Measurements from ENCODE around the gene TRIP11.
"Not testable (repeated sequence)": the region's sequence is repeated elsewhere in the genome, so short reads cannot be mapped to it uniquely, and the experiment has no call there.

The TRIP11 gene

GRCh38 chr14:92039719-92040430 lies at the start of gene TRIP11:
Gene TRIP11 (minus strand): TSS chr14:92040059. CDS start chr14:92039685, 374 bp downstream.
- DNase-seq: peak; percentile 97

DNA sequence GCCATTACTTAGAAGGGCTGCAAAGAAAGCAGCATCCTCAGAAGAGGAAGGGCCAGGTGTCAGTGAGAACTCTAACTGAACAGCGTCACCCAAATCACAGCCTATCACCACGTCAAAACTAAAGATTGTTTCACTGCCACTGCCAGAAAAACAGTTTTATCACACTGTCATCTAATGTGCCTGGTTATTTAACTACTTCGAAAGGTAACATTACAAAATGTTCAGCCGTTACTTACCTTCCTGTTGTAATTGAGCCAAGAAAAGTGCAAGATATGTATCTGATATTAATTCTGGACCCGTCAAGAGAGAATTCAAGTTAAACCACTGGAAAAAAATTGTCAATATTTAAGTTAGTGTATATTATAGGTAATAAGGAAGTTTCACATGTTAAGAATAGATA lies 48.6 kb upstream of the TRIP11 start:
- no peak for DNase-seq

GRCh38 chr14:92074555-92074954 lies 34.7 kb upstream of the TRIP11 start:
- DNase-seq: no peak

- no peak for DNase-seq
These were observed 18.4 kb upstream of the TRIP11 start for GRCh38 chr14:92058006-92058917.

- no peak for DNase-seq
These were observed 9.9 kb upstream of the TRIP11 start for GRCh38 chr14:92049781-92050180.

- DNase-seq: not testable (repeated sequence)
These were observed 9.4 kb upstream of the TRIP11 start for GRCh38 chr14:92049221-92049620.

GRCh38 chr14:92045904-92046303 lies 6.0 kb upstream of the TRIP11 start:
- DNase-seq: not testable (repeated sequence)

DNA sequence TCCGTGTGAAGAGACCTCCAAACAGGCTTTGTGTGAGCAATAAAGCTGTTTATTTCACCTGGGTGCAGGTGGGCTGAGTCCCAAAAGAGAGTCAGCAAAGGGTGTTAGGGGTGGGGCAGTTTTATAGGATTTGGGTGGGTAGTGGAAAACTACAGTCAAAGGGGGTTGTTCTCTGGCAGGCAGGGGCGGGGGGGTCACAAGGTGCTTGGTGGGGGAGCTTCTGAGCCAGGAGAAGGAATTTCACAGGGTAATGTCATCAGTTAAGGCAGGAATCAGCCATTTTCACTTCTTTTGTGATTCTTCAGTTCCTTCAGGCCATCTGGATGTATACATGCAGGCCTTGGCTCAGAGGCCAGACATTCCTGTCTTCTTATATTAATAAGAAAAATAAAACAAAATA lies 1.9 kb upstream of the TRIP11 start:
- not testable (repeated sequence) for DNase-seq

DNA sequence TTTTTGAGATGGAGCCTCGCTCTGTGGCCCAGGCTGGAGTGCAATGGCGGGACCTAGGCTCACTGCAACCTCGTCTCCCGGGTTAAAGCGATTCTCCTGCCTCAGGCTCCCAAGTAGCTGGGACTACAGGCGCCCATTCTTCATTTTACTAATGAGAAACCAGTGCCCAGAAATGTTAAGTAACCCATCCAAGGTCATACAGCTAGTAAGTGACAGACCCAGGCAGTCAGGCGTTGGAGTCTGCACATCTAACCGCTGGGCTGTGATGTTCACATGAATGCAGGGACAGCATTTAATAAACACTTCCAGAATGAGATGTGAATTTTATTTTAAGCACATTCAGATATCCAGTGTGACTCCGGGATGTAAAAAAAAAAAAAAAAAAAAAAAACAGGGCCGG lies 1.3 kb upstream of the TRIP11 start:
- no peak for DNase-seq

GRCh38 chr14:92040431-92041051 lies 682 bp upstream of the TRIP11 start:
- DNase-seq: peak; percentile 38

DNA sequence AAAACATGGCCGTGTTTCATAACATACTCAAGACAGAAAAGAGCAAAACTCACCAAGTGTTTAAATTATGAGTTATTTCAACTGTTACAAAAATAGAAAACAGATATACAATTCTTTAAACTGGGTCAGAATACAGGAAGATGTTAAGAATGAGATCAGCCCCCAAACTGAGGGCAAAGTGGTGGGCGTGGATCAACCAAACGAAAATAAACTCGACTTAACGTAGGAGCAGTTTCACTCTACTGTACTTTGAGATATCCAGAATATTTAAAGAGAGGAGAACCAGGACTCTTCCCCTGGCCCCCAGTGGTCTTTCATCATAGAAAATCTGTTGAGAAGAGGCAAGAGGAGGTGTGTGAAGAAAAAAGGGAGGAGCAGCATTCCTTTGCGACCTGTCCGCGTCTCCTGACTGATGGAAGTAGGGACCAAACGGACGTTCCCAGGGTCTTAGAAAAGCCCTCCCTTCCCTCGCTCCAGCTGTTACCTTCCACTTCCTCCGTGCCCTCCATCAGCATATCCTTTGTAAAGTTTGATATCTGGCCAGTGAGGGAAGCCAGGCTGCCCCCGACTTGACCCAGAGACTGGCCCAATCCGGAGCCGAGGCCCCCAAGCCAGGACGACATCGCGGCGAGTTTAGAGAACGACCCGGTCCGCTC lies 668 bp downstream of the TRIP11 start:
- peak; percentile 57 for DNase-seq

DNA sequence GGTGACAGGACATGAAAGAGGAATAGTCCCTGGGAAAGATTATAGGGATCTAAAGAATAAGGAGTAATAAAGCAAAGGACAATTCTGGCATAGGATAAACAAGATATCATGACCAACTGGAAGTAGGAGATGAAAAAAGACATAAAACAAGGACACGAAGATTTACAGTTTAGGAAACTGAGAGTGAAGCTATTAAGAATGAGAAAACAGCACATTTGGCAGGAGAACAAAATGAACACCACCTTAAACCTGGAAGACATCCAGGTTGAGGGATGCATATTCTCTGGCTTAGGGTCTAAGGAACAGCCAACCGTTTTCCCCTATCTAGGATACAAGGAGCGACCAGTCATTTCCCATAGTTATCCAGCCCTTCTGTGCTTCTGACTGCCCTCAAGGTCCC lies 1.9 kb downstream of the TRIP11 start:
- no peak for DNase-seq

DNA sequence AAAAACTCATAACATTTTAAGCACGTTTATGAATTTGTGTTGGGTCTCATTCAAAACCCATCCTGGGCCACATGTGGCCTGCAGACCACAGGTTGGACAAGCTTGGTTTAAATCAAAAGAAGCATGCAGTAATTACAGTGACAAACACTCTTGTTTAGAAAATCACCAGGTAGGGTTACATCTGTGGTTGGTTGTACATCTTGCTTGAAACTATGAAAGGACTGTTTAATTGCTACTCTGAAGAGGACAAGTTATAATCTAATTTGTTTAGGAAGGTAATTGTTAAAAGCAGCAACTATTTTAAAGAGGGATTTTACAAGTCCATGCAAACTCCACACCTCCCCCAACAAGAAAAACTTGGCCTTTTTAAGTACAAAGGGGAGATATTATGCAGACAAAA lies 4.0 kb downstream of the TRIP11 start:
- peak; percentile 21 for DNase-seq

DNA sequence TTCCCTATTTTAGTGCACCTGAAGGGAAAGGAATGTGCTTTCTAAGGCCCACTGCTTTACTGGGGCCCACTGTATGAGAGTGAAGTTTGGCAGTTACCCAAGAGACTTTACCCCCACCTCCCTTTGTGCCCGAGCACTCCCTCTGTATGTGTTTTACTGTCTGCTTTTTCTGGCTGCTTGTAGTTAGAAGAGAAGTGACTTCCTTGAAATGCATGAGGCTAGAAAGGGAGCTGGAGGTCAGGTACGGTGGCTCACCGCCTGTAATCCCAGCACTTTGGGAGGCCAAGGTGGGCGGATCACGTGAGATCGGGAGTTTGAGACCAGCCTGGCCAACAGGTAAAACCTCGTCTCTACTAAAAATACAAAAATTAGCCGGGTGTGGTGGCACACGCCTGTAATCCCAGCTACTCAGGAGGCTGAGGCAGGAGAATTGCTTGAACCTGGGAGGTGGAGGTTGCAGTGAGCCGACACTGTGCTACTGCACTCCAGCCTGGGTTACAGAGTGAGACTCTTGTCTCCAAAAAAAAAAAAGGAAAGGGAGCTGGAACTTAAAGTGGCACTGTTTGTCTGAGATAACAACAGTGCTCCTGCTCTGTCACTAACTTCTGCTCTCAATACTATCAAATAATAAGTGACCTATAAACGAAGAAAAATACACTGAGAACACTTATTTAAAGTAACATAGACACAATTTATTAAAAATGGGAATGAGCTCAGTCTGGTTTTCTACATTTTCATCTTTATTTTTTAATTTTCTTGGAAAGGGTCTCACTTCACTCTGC lies 5.8 kb downstream of the TRIP11 start:
- DNase-seq: no peak

DNA sequence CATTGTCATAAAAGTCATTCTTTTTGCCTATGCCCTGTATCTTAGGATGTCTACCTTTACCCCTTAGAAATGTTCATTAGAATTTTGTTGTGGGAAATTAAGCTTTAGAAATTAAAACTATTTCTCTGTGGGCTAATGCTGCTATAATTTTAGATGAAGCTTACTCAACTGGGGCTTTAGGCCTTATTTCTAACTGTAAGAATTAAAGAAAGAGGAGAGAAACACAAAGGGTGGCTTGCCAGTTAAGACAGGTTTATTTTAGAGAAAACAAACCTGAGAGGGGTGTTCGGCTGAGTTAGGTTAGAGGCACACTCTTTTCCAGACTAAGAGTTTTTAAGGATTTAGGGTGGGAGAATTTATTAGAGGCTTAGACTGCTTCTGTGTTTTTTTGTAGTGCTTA lies 6.4 kb downstream of the TRIP11 start:
- DNase-seq: no peak

DNA sequence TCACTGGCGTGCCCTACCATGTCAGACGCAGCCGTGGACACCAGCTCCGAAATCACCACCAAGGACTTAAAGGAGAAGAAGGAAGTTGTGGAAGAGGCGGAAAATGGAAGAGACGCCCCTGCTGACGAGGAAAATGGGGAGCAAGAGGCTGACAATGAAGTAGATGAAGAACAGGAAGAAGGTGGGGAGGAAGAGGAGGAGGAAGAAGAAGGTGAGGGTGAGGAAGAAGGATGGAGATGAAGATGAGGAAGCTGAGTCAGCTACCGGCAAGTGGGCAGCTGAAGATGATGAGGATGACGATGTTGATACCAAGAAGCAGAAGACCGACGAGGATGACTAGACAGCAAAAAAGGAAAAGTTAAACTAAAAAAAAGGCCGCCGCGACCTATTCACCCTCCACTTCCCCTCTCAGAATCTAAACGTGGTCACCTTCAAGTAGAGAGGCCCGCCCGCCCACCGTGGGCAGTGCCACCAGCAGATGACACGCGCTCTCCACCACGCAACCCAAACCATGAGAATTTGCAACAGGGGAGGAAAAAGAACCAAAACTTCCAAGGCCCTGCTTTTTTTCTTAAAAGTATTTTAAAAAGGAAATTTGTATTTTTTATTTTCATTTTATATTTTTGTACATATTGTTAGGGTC lies 13.2 kb downstream of the TRIP11 start:
- no peak for DNase-seq

DNA sequence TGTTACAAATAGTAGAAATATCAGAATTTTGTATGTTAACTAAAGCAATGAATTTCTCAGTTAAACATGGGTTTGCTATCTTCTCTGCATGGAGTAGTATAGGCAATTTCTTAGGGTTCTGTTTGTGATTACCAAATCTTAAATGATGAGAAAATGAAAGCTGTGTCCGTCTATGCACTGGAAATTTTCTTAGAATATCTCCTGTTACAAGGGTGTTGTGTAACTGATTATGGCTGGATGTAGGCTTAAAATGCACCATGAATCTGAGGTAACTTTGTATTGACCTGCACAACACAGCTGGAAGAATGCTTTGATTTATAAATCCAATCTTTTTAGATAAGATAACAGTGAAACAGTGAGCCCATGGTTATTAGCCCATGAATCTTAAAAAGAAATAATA lies 17.8 kb downstream of the TRIP11 start:
- DNase-seq: no peak

DNA sequence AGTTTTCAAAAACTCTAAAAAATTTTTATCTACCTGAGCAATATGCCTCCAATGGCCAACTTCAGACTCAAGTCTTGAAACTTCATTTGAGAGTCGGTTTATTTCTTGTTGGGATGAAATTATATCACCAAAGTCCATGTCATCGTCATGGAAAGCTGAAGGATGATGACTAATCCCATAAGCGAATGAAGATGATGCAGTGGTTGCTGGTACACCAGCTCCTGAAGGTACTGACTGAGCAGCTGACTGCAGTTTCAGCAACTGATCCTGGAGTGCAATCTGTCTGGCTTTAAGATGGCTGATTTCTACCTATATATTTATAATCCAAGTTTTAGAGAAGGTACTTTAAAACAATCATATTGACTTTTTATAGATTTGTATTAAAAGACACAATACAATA lies 18.3 kb downstream of the TRIP11 start:
- no peak for DNase-seq

- DNase-seq: no peak
These were observed 25.8 kb downstream of the TRIP11 start for GRCh38 chr14:92014040-92014439.

DNA sequence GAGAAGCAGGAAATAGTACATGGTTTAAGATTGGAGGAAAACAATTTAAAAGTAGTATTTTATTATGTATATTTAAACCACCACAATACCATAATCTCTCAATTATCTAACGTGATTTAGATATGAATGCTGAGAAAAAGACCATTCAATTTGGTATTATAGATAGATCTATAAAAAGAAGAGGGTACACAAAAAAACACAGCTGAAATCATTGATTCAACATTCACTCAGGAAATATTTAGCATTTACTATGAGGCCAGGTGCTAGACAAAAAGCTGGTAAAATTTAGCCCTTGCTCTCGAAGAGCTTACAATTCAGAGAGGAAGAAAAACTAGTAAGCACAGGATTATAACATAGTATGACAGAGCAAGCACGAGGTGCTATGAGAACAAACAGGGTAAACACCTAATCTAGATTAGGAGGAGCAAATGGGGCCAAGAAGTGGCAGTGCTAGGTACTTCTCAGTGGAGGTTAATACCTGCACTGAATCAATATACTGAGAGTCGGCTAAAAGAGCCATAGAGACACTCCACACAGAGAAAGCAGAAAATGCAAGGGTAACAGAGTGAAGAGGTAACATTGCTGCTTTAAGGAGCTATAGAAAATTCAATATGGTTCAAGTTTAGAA lies 27.6 kb downstream of the TRIP11 start:
- DNase-seq: no peak

- DNase-seq: no peak
These were observed 29.2 kb downstream of the TRIP11 start for GRCh38 chr14:92010644-92011043.

All from COR-L47 (cell line).